HG02763 (cell line): ENCODE data around the gene C6orf132.

ENCODE experiments used
- ATAC-seq: cut with Tn5 transposase; IDR thresholded peaks from one replicate; pipeline ENCODE4 v1.9.1; 2021; ENCODE audit warnings: mild to moderate bottlenecking, moderate library complexity; ENCODE audit not compliant: unreplicated experiment

The C6orf132 gene

DNA sequence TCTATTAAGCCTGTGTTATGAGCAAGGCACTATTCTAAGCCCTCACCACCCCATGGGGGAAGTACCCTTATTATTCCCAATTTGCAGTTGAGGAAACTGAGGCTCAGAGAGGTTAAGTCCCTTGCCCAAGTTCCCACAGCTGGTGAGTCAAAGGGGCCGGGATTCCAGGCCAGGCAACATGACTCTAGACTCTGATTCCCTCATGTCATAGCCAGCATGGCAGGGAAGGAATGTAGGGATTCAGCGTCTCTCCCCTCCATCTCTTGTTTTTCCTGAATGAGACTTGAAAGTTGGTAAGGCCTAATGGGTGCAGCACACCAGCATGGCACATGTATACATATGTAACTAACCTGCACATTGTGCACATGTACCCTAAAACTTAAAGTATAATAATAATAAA, 6.7 kb downstream of the C6orf132 start:
- no peak for ATAC-seq

DNA sequence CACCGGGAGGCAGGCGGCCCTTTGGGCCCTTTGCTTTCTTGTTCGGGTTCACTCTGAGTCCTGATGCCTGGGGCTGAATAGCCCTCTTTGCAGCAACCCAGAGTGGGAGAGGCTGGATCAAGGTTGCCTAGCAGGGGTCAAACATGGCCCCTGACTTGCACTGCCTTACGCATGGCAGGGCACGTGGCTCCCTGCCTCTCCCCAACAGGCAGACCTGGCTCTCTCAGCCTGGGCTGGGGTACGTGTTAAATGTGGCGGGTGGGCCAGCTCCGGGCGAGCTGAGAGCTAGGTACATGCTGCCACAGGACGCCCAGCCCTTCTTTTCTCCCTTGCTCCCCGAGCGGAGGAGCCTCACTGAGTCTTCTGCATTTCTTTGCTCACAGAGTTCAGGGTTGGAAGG, 7.3 kb downstream of the C6orf132 start:
- ATAC-seq, result no peak

DNA sequence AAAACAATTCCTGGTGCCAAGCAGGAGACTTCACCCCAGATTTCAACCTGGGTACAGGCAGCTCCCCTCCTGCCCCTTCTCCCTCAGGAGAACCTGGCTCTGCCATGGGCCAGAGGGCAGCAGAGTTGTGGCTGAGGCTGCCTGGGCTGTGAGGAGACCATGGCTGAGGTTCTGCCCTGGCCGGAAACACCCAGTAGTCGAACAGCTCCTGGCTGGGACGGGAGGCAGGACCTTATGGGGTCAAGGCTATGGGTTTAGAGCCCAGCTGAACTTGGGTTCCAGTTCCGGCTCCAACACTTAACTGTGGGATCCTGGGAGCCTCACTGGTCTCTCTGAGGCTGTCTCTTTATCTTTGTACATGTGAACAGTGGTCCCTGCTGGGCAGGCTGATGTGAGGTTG, 8.5 kb downstream of the C6orf132 start:
- ATAC-seq, result no peak

DNA sequence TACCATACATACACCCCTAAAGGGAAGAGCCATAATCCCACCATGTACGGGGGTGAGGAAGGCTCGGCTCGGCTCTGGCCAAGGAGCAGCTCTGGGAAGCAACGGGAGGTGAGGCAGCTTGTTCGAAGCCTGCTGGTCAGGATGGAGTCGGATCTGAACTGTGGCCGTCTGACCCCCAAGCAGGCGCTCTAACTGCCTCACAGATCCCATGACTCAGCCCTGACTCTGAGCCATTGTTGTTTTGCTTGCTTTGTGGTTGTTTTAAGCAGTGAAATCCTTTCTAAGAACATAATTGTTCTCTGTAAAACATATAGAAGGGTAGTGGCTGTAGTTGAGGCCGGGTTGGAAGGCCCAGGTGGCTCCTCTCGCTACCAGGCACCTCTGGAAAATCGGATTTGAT, 10.9 kb downstream of the C6orf132 start:
- no peak for ATAC-seq

DNA sequence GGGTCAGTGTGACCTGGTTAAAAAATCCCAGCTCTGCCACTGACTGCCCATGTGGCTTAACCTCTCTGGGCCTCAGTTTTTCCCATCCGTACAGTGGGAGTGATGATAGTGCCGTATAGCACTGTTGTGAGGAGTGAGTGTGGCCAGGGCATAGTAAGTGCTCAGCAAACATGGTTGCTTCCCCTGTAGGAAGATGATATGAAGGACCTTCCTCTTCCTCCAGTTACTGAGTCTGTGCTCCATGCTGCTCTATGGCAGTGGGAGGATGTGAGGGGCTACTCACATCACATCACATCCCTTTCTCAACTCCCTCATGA, 13.1 kb downstream of the C6orf132 start:
- ATAC-seq, result no peak

DNA sequence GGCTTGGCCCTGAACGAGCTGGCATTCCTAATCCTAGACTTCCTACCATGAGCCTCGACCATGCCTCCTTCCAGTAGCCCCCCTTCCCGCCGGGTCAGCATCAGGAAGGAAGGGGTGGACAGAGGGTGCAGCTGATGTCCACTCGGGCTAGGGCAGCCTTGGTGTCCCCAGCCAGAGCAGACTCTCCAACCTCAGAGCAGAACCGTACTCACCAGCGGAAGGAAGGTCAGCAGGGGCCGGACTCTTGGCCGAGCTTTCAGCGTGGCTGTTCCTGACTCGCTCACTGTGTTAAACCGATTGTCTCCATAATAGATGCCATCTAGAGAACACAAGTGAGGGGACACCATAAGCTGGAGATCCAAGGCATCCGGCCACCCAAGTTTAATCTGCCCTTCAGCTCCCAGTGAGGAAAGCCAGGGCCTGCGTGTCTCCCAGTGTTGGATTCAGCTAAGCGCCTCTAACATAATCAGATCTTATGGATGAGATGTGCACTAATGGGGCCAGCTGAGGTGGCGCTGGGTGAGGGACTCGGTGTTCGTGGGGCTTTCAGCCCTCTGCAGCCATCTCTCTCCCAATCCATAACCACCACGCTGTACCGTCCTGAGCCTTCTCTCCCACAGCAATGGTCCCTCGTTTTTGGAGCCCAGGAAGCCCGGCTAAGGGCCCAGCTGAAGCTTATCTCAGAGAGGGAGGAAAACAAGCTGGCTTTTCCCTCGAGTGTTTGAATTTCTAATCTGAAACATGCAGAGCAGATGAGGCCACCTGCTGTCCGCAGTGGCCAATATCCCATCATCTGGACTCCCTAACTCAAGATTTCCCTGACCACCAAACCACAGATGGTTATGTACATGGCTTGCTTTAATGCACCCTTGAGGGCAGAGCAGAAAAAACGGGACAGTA, 13.7 kb downstream of the C6orf132 start:
- ATAC-seq, result no peak

DNA sequence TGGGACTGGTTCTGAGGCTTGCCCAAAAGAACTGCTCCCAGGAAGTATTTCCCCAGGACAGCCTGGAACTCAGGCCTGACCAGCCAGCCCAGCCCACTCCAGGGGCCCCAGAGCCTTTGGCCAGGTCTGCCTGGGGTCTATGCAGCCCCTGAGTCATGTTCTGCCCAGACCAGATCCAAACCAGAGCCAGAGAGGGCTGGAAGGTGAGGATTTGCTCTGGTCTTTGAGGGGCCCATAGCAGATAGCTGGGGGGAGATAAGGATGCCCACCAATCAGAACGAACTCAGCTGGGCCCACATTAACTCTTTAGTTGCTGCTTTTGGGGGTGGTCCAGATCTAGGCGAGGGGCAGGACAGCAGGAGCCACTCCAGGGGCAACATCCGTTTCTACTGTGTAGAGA, 16.8 kb downstream of the C6orf132 start:
- ATAC-seq, result no peak

DNA sequence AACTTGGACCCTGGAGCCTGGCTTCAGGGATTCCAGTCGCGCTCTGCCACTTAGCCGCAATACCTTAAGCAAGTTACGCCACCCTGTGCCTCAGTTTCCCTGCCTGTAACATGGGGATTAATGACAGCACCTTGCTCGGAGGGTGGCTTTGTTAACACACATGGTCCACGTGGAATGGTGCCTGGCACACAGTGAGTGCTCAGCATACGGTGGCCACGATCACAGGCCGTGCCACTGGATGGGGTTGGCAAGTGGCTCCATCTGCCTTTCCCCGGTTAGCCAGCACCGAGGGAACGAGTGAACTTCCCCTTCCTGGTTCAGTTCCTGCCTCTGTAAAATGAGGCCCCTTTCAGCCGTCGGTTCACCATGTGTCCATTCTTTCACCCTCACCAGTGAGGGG, 17.2 kb downstream of the C6orf132 start:
- ATAC-seq, result no peak

DNA sequence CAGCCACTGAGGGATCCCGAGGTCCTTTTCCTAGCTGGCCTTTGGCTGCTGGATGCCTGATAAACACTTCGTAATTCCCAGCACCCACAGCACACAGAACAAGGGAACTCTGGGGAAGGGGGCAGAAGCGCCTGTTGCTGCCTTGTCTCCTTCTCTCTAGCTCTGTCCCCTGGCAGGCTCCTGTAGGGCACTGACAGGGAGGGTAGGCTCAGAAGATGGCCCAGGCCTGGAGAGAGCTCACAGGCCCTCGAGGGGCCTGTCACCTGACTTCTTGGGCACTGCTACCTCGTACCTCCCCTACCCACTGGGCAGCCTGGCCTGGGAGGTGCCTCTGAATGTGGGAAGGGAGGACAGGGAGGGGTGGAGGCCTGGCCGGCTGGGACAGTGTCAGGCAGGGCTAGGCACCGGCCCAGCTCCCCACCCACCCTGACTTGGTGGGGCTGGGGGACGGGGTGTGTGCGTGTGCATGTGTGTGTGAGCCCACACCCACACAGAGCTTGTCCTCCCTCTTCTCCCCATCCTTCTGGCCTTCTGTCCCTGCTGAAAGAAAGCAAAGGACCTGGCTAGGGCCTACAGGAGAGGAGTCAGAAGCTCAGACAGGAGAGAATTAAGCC, 18.1 kb downstream of the C6orf132 start:
- ATAC-seq, result no peak

DNA sequence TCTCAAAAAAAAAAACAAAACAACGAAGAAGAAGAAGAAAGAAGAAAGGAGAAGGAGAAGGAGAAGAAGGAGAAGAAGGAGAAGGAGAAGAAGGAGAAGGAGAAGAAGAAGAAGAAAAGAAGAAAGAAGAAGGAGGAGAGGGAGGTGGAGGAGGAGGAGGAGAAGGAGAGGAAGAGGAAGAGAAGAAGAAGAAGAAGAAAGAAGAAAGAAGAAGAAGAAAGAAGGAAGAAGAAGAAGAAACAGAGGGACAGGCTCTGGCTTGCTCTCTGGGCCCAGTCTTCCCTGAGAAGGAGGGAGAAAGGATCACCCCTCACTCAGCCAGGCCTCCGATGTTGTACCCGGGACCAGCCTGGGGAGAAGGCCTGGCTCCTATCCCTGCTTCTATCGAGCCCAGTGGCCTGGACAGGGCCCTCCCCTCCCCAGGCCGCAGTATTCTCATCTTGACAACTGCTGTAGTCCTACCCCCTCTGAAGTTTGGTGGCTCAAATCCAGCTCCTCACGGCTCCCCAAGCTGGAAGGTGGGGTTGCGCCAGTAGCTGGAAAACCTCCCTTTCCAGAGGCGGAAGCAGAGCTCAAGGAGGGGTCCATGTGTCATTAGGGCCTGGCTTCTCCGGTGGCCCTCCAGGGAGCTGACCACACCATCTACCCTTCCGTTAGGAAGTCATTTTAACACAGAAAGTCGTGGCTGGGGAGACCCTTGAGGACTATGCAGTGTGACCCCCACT, 18.9 kb downstream of the C6orf132 start:
- no peak for ATAC-seq

DNA sequence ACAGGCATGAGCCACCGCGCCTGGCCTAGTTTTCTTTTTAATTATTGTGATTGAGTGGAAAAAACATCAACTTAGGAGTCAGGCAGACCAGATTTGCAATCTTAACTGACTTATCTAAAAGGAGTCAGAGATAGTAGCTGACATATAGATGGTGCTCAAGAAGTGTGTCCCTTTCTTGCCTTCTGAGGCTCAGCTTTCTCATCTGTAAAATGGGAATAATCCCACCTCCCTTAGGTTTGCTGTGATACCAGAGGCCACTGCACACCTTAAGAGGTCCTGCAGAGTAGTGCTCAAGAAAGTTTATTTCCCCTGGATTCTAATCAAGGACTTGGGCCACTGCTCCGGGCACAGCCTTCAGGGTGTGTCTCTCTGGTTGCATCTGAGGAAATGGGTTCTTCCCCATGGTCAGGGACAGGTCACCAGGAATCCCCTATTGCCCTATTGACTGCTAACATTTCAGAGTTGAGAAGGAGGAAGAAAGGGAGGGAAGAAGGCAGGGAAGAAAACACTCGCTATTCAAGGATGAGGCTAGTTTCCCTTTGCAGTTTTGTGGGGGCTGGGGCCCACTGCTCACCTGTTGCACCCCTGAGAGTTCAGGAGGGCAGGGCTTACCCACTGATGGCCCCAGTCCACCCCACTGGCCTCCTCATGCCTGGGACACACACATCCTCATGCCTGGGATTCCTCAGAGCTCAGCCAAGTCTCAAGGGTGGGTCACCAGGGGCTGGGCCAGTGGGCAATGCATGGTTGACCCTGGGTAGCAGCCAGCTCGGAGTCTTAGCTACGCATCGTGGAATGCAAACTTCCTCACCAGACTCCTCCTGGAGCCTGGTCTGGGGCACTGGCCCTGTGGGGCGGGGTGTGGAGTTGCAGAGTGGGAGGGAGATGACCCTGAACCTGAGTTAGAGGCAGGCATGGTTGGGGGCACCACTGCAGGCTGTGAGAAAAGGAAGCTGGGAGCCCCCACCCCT, 21.2 kb downstream of the C6orf132 start:
- ATAC-seq, result no peak

DNA sequence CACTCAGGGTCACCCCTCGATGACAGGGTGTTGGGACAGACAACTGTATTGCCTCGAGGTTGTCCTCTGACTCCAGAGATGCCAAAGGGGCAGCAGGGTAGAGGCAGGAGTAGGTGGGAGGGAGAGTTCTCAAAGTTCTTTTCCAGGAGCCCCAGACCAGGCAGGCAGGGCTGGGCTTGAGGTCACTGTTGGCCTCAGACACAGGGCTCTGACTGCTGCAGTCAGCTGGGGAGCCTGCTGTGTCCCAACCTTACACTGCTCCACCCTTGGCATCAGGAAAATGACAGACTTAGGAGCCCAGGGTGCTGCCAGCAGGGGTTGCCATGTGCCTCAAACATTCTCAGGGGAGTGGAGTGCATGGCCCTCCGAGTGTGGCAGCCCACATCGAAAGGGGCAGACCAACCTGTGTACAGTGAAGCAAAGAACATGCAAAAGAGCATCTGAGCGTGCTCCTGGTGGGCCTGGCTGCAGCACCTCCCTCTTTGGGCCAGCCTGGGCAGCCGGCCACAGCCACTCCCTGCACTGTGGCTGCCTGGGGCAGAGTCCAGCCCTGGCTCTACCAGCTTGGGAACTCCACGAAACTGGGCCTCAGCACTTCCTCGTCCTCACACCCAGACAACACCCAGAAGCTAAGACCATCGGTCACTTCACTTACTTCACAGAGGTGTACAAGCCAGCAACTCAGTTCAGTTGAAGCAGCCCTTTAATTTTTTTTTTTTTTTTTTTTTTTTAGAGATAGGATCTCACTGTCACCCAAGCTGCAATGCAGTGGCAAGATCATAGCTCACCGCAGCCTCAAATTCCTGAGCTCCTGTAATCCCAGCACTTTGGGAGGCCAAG, 24.0 kb downstream of the C6orf132 start:
- ATAC-seq, result no peak

DNA sequence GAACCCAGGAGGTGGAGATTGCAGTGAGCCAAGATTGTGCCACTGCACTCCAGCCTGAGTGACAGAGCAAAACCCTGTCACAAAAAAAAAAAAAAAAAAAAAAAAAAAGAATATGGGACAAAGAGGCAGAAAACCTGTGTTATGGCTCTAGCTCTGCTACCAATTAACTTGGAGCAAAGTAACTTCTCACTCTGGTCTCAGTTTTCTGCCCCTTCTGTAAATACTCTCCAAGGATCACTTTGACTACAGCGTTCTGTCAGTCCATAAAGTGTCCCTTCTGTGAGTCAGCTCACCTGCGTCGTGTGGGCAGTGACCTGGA, 24.6 kb downstream of the C6orf132 start:
- ATAC-seq, result no peak

DNA sequence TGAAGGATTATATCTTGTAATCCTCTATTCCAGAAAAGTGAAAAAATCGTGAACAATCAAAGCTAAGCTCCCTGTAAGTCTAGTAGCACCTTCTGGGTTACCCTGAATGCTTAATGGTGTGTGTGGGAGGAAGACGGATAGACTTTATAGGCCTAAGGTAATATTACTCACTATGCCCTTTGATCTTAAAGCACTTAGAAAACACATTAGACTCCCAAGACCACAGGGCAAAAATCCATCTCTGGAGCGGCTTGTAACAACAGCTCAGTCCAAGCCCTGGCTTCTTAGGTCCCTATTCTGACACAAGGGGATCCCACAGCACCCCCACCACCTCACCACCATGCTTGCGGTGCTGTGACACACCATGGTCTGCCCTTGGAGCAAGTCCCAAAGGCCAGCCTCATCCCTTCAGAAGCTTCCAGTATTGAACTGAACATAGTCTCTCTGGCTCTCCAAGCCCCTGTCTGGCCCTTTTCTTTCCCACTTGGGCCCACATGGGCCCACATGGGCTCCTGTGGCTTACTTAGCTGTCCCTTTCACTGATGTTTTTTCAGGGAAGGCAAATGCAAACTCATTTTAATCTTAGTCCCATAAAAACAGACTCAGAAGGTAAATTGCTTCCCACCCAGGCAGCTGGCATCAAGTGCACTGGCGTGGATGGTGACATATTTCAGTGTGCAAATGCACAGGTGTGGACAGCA, 28.3 kb downstream of the C6orf132 start:
- ATAC-seq, result no peak

DNA sequence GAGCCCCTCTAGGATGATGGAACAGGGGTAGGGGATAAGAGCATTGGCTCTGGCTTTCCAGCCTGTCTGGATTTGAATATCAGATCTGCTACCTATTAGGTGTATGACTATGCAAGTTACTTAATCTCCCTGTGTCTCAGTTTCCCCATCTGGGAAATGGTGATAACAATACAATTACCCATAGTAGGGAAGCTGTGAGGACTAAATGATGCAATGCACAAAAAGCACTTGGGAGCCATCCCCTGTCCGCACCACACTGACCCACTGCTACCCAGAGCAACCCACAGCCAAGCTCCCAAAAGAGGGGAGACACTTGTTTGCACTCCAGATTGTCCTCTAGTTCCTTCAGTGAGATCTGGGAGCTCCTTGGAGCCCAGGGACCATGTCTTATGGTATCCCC, 30.1 kb downstream of the C6orf132 start:
- no peak for ATAC-seq

DNA sequence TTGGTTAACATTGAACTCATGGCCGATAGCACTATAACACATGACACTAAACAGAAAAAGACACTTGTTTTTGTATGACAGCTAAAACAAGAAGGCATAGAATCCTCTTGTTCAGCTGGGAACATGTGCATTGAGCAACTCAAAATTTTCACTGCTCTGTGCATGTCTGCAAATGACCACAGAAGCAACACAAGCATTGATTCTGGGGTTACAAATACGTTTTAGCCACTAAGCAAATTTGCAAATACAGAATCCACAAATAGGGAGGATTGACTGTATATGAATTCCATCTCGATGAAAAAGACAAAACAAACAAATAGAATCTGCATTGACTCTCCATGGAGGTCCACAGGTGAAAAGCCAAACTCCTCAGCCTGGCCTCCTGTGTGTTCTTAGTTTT, 31.7 kb downstream of the C6orf132 start:
- no peak for ATAC-seq

DNA sequence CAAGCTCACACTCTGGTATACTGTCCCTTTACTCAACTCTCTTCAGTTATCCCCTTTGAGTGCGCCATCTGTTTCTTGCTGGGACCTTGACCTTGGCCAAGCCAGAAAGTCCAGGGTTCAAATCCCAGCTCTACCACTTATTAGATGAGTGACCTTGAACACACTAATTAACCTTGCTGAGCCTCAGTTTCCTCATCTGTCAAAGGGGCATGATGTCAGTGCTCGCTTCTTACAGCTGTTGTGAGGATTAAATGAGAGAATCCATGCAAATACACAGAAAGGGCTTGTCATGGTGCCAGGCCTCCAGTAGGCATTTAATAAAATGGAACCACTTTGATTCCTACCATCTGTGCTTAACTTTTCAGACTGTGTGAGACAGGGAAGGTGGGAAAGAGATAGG, 34.3 kb downstream of the C6orf132 start:
- ATAC-seq, result no peak

DNA sequence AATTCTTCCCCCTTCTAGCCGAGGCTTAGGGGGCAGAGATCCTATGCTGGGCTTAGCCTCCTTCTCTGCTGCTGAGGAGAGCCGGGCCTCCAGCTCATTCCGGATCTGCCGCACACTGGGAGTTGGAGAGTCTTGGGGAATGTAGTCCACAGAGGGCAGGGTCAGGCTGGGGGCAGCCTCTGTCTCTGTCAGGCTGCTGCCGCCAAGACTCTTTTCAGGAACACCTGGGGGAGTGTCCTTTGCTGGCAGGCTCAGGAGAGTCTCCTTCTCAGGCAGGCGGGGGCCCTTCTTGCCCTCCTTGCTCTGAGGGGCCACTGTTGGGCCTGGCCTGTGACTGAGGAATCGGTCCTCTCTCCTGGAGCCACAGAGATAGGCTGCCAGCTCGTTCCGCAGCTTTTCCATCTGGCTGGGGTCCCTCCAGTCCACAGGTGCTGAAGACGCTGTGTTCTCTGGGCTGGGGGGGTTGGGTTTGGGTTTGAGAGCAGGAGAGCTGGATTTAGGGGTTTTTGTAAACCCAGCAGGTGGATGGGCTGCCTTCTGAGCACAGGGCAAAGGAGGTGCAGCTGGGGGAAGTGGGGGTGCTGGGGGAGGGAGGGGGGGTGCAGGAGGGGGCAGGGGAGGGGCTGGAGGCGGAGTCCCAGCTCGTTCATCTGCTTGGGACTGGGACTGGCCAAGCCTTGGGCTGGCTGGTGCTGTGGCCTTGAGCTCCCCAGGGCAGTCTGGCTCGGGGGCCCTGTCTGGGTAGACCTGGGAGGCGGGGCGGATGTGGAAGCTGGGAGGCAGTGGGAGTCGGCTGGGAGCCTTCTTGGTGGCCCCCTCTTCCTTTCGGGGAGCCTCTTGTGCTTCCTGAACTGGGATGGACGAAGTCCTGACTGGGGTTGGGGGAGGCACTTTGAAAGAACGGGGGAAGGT, 36.1 kb downstream of the C6orf132 start:
- no peak for ATAC-seq

DNA sequence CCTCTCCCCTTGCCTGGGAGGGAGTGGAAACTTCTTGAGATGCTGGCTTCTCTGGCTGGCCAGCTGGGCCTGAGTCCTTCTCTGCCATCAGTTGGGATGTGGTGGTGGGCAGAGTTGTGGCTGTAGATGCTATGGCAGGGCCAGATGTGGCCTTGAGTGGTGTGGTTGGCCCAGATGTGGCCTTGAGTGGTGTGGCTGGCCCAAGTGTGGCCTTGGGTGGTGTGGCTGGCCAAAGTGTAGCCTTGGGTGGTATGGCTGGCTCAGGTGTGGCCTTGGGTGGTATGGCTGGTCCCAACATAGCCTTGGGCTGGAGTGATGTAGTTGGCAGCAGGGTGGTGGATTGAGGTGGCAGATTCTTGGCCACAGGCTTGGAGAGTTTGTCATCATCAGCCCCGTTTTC, 36.7 kb downstream of the C6orf132 start:
- no peak for ATAC-seq
